Measurements from ENCODE around the gene UPF1.

The UPF1 gene

GRCh38 chr19:18875726-18876125 lies 44.0 kb downstream of the UPF1 start:
- DNase-seq (ENCODE audit: low read depth): no peak

GRCh38 chr19:18876865-18877264 lies 45.1 kb downstream of the UPF1 start:
- no peak for DNase-seq (ENCODE audit: low read depth)

- no peak for DNase-seq (ENCODE audit: low read depth)
These were observed 46.5 kb downstream of the UPF1 start for GRCh38 chr19:18878058-18878797.

GRCh38 chr19:18878858-18879578 lies 47.3 kb downstream of the UPF1 start:
- no peak for DNase-seq (ENCODE audit: low read depth)

GRCh38 chr19:18879579-18880373 lies 48.0 kb downstream of the UPF1 start:
- peak; percentile 52 for DNase-seq (ENCODE audit: low read depth)

- no peak for DNase-seq (ENCODE audit: low read depth)
These were observed 49.7 kb downstream of the UPF1 start for GRCh38 chr19:18881491-18881890.

- DNase-seq (ENCODE audit: low read depth): no peak
These were observed 52.0 kb downstream of the UPF1 start for GRCh38 chr19:18883526-18884304.

- no peak for DNase-seq (ENCODE audit: low read depth)
These were observed 55.2 kb downstream of the UPF1 start for GRCh38 chr19:18886972-18887371.

GRCh38 chr19:18889949-18890745 lies 58.4 kb downstream of the UPF1 start:
- DNase-seq (ENCODE audit: low read depth): no peak

GRCh38 chr19:18893587-18894253 lies 62.0 kb downstream of the UPF1 start:
- no peak for DNase-seq (ENCODE audit: low read depth)

- no peak for DNase-seq (ENCODE audit: low read depth)
These were observed 62.7 kb downstream of the UPF1 start for GRCh38 chr19:18894254-18895037.

- DNase-seq (ENCODE audit: low read depth): peak; percentile 40
These were observed 63.5 kb downstream of the UPF1 start for GRCh38 chr19:18895038-18895823.

- DNase-seq (ENCODE audit: low read depth): no peak
These were observed 64.1 kb downstream of the UPF1 start, which contains the start of gene CERS1 for GRCh38 chr19:18895824-18896341. Gene CERS1, minus strand, starts transcription at chr19:18896158. Its CDS starts 86 bp downstream, at chr19:18896072.

GRCh38 chr19:18896421-18896841 lies 64.7 kb downstream of the UPF1 start:
- no peak for DNase-seq (ENCODE audit: low read depth)

GRCh38 chr19:18897094-18898029 lies 65.6 kb downstream of the UPF1 start:
- no peak for DNase-seq (ENCODE audit: low read depth)

- DNase-seq (ENCODE audit: low read depth): no peak
These were observed 66.4 kb downstream of the UPF1 start for GRCh38 chr19:18898081-18898606.

Measured in CMK (cell line).